CD4-positive, alpha-beta T cell treated with Interleukin-15 for 1 hour (primary cell): ENCODE results near the gene FAM50A.
A peak's percentile ranks its signal among the peaks of the same experiment; 100 is the strongest.
"Not testable (repeated sequence)": the region's sequence is repeated elsewhere in the genome, so short reads cannot be mapped to it uniquely, and the experiment has no call there.

Source experiments
- DNase-seq: peaks from one replicate; pipeline ENCODE4 v3.0.0-alpha.2; 2020

Gene FAM50A

DNA sequence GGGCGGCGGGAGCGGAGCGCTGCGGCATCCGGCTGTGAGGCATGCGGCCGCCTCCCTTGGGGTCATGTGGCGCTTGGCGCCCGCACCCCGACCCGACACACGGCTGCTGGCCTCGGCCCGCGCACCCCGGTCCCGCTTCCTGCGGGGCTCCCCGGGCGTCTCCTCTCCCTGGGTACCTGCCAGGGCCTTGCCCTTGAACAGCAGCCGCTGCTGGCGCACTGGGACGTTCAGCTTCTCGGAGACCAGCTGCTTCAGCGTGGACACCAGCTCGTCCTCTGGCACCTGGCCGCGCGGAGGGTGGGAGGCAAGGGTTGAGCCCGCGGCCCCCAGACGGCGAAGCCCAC is 42.1 kb downstream of the FAM50A start:
- no peak for DNase-seq

DNA sequence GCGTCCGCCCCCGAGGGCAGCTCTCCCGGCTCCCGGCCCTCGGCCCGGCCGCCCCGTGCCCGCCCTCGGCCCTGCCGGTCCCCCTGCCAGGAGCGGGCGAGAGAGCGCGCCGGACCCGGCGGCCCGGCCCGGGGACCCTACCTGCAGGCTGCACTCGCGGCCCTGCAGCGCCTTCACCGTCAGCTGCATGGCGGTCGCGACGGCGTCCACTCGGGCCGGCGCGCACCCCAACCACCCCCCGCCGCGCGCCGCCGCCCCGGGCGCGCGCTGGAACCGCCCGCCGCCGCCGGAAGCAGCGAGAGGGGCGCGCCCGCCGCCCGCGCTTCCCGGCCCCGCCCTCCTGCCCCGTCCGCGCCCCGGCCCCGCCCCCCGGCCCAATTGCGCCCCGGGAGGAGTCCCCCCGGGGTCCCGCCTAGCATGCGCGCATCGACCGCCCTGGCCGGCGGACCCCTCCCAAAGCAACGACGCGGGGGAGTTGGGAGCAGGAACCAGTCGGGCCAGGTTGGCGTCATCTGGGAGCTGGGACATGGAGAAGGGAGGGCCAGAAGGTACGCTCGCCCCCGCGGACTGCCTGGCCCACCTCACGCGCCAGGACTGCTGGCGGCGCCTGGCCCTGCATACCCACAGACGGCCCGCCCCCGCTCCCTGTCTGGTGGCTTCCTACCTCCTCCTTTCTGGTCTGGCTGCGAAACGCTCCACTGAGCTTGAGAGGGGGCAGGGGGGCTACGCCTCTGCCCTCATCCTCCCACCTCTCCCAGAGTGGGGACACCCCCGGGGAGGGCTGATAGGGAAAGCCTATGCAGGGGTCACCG is 42.7 kb downstream of the FAM50A start, which contains the start of gene UBL4A:
UBL4A (minus strand) TSS at position 220 of the 812 bp plus-strand sequence; CDS start at position 189, 31 bp downstream.
- DNase-seq, result peak; percentile 62

DNA sequence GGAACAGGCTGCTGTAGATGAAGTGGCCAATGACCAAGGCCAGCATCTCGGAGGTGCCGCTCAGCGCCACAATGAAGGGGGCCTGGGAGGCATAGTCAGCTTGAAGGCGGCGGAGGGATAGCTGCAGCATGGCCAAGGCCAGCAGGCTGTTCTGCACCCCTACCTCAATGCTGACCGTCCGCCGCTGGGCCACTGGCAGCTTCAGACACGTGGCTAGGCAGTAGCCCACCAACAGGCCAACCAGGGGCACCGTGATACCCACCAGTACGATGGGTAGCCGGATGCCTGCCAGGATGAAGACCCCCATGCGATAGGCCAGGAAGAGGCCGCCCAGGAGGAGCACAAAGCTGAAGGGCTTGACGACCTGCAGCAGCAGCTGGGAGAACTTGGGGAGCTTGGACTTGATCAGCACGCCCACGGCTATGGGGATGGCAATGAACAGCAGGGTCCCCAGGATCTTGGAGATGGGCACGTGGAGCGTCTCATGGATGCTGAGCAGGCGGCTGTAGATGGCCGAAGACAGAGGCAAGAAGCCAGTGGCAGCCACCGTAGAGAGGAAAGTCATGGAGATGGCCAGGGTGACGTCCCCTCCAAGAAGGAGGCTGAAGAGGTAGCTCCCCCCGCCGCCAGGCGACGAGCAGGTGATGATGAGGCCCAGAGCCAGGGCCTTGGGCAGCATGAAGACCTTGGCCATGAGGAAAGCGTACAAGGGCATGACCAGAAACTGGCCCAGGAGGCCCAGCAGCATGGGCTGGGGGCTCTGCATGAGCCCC is 43.8 kb downstream of the FAM50A start:
- no peak for DNase-seq

DNA sequence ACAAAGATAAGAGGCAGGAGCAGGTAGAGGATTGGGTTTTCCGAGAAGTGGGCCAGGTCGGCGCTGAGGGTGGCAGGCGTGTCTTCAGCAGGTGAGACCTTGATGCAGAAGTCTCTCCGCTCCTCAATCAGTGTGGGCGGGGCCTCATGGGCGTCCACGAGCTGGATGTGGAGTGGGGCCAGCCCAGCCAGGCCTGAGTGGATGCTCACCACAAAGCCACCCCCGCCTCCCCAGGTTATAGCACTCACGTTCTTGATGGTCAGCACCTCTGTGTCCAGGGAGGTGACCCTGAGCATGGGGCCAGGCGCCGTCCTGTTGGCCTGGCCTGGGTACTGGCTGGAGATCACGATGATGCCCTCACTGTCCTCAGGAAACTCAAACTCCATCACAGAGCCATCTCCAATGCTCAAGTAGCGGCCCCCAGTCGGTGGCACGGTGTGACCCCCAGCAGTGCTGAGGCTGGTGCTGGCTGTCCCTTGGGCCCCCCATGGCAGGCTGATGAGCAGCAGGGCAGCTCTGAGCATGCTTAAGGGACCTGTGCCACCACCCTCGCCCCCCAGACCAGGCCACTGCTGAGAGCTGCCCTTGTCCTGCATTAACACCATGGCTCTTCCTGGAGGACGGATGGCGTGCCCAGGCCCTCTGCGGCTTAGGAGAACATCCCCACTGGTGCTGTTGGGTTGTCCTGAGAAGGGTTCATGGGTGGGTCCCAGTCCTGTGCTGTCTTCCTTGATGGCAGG is 44.6 kb downstream of the FAM50A start:
- no peak for DNase-seq

DNA sequence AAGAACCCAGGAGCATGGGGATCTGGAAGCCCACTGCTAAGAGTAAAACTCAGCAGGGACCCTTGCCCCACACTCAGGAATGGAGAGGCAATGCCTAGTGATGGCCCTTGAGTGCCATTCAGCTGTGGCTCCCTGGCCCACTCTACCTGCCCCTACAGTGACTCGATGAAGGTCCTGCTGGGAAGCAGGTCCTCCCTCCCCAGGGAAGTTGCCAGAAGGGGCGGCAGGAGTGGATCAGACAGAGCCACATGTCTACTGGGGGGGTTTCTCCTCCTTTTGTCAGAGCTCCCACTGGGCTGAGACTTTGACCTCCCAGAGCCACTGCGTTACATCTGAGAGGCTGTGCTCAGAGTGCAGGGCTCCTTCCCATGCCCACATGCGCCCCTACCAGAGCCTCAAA is 45.2 kb downstream of the FAM50A start:
- no peak for DNase-seq

DNA sequence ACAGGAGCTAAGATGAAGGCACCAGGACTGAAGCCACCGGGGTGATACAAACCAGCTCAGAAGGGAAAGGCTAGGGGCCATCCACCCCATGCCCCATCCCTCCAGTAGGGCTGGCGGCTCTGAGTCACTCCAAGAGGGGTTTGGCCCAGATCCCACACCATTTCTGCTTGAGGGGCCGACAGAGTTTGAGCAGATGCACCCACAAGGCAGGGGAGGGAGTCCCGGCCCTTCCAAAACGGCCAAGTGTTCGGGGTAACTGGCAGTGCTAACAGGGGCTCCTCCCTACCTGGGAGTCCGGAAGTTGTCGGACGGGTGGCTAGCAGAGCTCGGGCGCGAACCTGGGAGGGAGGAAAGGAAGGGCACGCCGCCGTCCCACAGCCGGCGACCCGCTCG is 46.1 kb downstream of the FAM50A start:
- DNase-seq, result no peak

DNA sequence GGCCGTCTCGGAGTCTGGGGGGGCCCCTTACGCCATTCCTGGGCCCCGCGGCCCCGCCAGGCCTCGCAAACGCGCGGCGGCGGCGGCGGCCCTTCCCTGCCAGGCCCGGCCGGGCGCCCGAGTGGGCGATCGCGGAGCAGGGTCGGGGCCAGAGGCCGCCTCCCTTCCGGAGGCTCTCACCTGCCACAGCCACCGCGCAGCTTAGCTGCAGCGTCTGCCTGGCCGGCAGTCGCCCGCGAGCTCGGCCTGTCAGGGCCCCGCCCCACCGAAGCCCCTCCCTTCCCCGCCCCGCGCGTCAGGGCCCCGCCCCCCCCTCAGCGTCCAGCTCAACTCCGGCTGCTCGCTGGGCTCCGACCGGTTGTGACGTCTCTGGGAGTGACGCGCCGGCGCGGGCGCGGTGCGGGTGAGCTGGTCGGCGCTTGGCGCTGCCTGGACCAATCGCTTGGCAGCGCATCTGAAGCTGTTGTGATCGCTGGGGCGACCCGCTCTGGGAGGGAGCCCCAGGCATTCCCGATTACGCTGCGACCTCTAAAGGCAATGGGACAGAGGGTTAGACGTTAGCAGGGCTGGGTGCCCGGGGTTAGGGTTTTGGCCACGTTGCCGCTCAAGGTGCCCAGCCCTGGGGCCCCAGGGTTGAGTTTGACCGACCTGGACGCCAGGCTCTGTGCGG is 46.6 kb downstream of the FAM50A start, which contains the start of gene SLC10A3:
SLC10A3 (minus strand) TSS at position 216 of the 670 bp plus-strand sequence. CDS start 1,689 bp downstream, outside the sequence.
- peak; percentile 96 for DNase-seq

DNA sequence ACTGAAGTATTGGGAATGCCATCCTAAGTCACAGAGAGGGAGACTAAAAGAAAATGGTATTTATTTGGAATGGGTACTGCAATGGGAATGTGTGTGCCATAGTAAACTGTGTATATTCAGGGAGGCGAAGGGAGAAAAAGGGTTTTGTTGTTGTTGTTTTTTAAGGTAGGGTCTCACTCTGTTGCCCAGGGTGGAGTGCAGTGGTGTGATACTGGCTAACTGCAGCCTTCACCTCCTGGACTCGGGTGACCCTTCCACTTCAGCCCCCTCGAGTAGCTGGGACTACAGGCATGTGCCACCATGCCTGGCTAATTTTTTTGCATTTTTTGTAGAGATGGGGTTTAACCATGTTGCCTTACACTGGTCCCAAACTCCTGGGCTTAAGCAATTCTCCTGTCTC is 50.8 kb downstream of the FAM50A start:
- no peak for DNase-seq

DNA sequence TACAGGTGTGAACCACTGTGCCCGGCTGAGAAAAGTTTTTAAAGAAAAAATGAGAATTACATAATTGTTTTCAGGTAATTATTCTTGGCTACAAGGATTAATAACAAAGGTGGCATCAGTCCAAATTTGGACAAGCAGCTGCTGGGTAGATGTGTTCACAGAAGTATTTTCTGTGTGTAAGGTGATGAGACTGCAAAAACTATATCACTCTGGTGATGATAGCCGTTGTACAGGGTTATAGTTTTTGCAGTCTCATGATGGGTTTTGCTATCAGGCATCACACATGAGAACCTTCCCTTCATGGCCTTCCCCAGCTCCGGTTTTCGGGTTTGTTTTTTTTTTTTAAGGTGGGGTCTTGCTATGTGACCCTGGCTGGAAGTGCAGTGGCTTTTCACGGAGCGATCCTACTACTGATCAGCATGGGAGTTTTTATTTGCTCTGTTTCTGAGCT is 51.6 kb downstream of the FAM50A start:
- DNase-seq, result no peak

DNA sequence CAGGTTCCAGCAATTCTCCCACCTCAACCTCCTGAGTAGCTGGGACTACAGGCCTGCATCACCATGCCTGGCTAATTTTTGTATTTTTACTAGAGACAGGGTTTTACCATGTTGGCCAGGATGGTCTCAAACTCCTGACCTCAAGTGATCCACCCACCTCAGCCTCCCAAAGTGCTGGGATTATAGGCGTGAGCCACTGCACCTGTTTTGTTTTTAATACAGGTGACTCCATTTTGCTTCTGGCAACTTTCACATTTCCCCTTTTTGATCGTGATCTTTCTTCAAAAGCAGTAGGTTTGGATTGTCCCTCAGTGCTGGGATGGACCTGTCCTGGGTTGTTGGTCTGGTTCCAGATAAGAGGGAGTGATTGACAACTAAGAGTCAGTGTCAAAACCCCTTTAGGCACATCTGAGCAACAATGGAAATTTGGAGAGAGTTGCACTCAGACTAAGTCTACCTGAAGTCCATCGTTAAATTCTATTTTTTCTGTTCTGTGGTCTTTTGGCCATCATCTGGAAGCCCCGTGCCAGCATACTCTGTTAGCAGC is 52.7 kb downstream of the FAM50A start:
- not testable (repeated sequence) for DNase-seq
